B cell (primary cell): ENCODE data around the gene YIPF2. TPM values are rescaled to one million over a fixed set of nuclear protein-coding genes. Genes with fewer than 3 reads are reported as not detected.

Experiments
- ATAC-seq: fragments of 200-7000 bp; cut with Tn5 transposase; one replicate; pipeline ENCODE4 v1.10.0; 2021; ENCODE audit warnings: low read depth, mild to moderate bottlenecking, moderate number of reproducible peaks, moderate library complexity
- CTCF ChIA-PET: fragments of 350-600 bp; sonication (Branson Sonifier 250); formaldehyde crosslinking; loops from one replicate; lab custom pipeline; 2021; ENCODE audit warnings: antibody characterized with exemption, inconsistent platforms; lab: Charles Lee
- POLR2A ChIA-PET: fragments of 350-600 bp; sonication (Branson Sonifier 250); formaldehyde crosslinking; loops from one replicate; lab custom pipeline; 2021; ENCODE audit warnings: antibody characterized with exemption; lab: Charles Lee
- DNase-seq: peaks from one replicate; pipeline ENCODE4 v3.0.0; 2013
- H2AFZ ChIP-seq: 2 replicates; pipeline ENCODE4 v1.6.1; 2012; ENCODE audit warnings: mild to moderate bottlenecking, low read depth, low read length; ENCODE audit not compliant: insufficient read depth, poor library complexity, severe bottlenecking
- H3K27ac ChIP-seq, 2 donors: 1 replicate in 1 of 2; 2 replicates in 1 of 2; pipeline ENCODE4 v1.5.1; 2012 to 2013; ENCODE audit warnings: low read length in 2 of 2, mild to moderate bottlenecking in 2 of 2, moderate library complexity in 1 of 2
- H3K27me3 ChIP-seq, 4 experiments: fragments of 200-600 bp in 1 of 4; sonication (generic) in 1 of 4; replicated peaks in 1 of 4; 1 replicate in 2 of 4; 2 replicates in 2 of 4; pipeline versions ENCODE4 v1.6.1 to v1.7.0; 2013 to 2016; ENCODE audit warnings: low read length in 3 of 4, mild to moderate bottlenecking in 2 of 4, mixed read lengths in 1 of 4, moderate library complexity in 1 of 4; ENCODE audit not compliant: insufficient read depth in 4 of 4, control insufficient read depth in 3 of 4; ENCODE audit errors: control extremely low read depth in 1 of 4
- H3K36me3 ChIP-seq, 2 experiments: replicated peaks in 1 of 2; 1 replicate in 1 of 2; 2 replicates in 1 of 2; pipeline versions ENCODE4 v1.6.1 to v1.7.1; 2013; ENCODE audit warnings: low read length in 1 of 2; ENCODE audit not compliant: insufficient read depth in 2 of 2, control insufficient read depth in 1 of 2; ENCODE audit errors: control extremely low read depth in 1 of 2, extremely low read depth in 1 of 2
- H3K4me1 ChIP-seq, 2 donors: fragments of 200-600 bp in 1 of 2; sonication (generic) in 1 of 2; 1 replicate in 1 of 2; 2 replicates in 1 of 2; pipeline versions ENCODE4 v1.5.1 to v1.6.1; 2013 to 2017; ENCODE audit warnings: low read length in 2 of 2; ENCODE audit not compliant: control insufficient read depth in 2 of 2, insufficient read depth in 2 of 2
- H3K4me2 ChIP-seq: replicated peaks from 2 replicates; pipeline ENCODE3; 2012; ENCODE audit warnings: mild to moderate bottlenecking, low read depth, low read length; ENCODE audit not compliant: poor library complexity, severe bottlenecking
- H3K4me3 ChIP-seq, 5 experiments: fragments of 200-600 bp in 1 of 5; sonication (generic) in 1 of 5; 1 replicate in 3 of 5; 2 replicates in 2 of 5; pipeline versions ENCODE4 v1.5.1 to v1.7.0; 2011 to 2016; ENCODE audit warnings: low read length in 4 of 5, mild to moderate bottlenecking in 4 of 5, low read depth in 2 of 5, control low read depth in 1 of 5, moderate library complexity in 1 of 5; ENCODE audit not compliant: insufficient read depth in 1 of 5; ENCODE audit errors: control extremely low read depth in 1 of 5, extremely low read depth in 1 of 5
- H3K79me2 ChIP-seq: fragments of 200-600 bp; sonication (generic); one replicate; pipeline ENCODE4 v1.6.0; 2016; ENCODE audit warnings: low read length; ENCODE audit not compliant: control insufficient read depth, insufficient read depth
- H3K9ac ChIP-seq: fragments of 200-600 bp; sonication (generic); 2 replicates; pipeline ENCODE4 v1.6.1; 2017; ENCODE audit warnings: mild to moderate bottlenecking, low read length, moderate library complexity
- H3K9me3 ChIP-seq, 3 donors: one replicate each; pipeline versions ENCODE4 v1.6.1 to v1.7.1; 2013; ENCODE audit warnings: low read length in 2 of 3; ENCODE audit not compliant: control insufficient read depth in 2 of 3, insufficient read depth in 1 of 3; ENCODE audit errors: control extremely low read depth in 1 of 3
- H4K20me1 ChIP-seq: 2 replicates; pipeline ENCODE4 v1.6.0; 2012; ENCODE audit warnings: mild to moderate bottlenecking, low read length; ENCODE audit not compliant: insufficient read depth, control insufficient read depth, poor library complexity, severe bottlenecking
- H3K27ac Mint-ChIP-seq: one replicate; pipeline ENCODE4 v1.8.0; 2021; ENCODE audit warnings: mixed read lengths
- H3K27me3 Mint-ChIP-seq: one replicate; pipeline ENCODE4 v1.8.0; 2021; ENCODE audit warnings: mixed read lengths
- H3K4me1 Mint-ChIP-seq: one replicate; pipeline ENCODE4 v1.8.0; 2021; ENCODE audit warnings: mixed read lengths
- H3K4me3 Mint-ChIP-seq: one replicate; pipeline ENCODE4 v1.8.0; 2021; ENCODE audit warnings: mixed read lengths
- H3K9me3 Mint-ChIP-seq: one replicate; pipeline ENCODE4 v1.8.0; 2022; ENCODE audit warnings: mixed read lengths; ENCODE audit not compliant: insufficient read depth
- EZH2 ChIP-seq: IDR thresholded peaks from 2 replicates; pipeline ENCODE4 v1.6.1; 2012; ENCODE audit warnings: borderline replicate concordance, low read depth, mild to moderate bottlenecking, moderate library complexity, low read length; ENCODE audit not compliant: insufficient read depth, poor library complexity, severe bottlenecking
- WGBS: methylation state at CpG from one replicate; pipeline ENCODE4 v1.1.5; 2013; ENCODE audit warnings: missing lambda C conversion rate; ENCODE audit not compliant: insufficient coverage; 5-methylcytosine and 5-hydroxymethylcytosine counted together
- intact Hi-C: fragments of 100-400 bp; cut with micrococcal nuclease; formaldehyde crosslinking; loops from one replicate; pipeline ENCODE4 v1.10.0; 2022
- polyA plus RNA-seq: library from polyadenylated mRNA; depleted of rRNA; stranded (reverse); fragments of >200 nt; gene quantifications from 2 replicates; pipeline ENCODE4 v1.2.3, GENCODE V29; 2012
- total RNA-seq, 2 donors: library from RNA; stranded (reverse); fragments of 120-200 nt in 1 of 2; gene quantifications; 1 replicate in 1 of 2; 2 replicates in 1 of 2; pipeline versions ENCODE4 v1.2.3 to v1.2.4, GENCODE V29; 2013 to 2022
- TF ChIP-seq, protein P1 (sequence below): fragments of 200-600 bp; IDR thresholded peaks from one replicate; pipeline ENCODE4 v1.8.0; 2022; ENCODE audit warnings: antibody characterized with exemption, mild to moderate bottlenecking

YIPF2 gene
- total and polyA plus RNA-seq, 2 donors (not counting 1 experiment from before 2014, with no cell fraction given), result 19.8 to 34.8 TPM

DNA sequence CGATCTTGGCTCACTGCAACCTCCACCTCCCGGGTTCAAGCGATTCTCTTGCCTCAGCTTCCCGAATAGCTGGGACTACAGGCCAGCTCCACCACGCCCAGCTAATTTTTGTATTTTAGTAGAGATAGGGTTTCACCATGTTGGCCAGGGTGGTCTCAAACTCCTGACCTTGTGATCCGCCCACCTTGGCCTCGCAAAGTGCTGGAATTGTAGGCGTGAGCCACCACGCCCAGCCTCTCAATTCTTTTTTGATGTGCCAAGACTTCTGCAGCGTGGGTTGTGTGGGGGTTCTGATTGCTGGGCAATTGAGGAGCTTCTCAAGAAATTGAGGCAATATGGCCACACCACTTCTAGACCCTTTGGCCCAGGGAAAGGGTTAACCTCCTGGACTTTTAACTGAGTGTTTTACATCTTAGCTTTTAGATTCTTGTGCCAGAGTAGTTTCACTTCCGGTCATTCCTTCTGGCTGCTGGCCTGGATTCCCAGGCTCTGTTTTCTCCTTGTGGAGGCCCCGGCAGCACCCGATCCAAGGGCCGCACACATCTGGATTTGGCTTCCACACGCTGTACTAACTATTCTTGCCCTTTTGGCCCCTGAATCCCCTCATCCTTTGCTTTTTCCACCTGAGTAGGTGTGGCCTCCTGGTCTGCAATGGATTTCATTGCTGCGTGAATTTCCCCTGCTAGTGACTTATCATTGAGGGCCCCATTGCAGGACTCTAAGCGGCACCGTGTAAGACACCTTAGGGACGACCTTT is 47.1 kb upstream of the YIPF2 start:
- H3K36me3 ChIP-seq, result peaks cover 0 to 4% of the 10 kb centered on the region in 2 experiments
- ATAC-seq (no peak), DNase-seq (no peak)
- H3K4me2 ChIP-seq, result no peak overlapping the region
- peaks cover 91% of the 10 kb centered on the region for H3K79me2 ChIP-seq
- H4K20me1 ChIP-seq, result peaks cover 42% of the 10 kb centered on the region
- H3K27me3 Mint-ChIP-seq, result no peaks in the 10 kb centered on the region
- no peaks in the 10 kb centered on the region for H3K9me3 ChIP-seq
- no peaks in the 10 kb centered on the region for H3K9me3 Mint-ChIP-seq
- H3K4me1 Mint-ChIP-seq, result peaks cover 25% of the 10 kb centered on the region
- H3K4me1 ChIP-seq, result peaks cover 6 to 37% of the 10 kb centered on the region in 2 donors
- H3K27ac ChIP-seq, result no peak overlapping the region
- no peak overlapping the region for H3K4me3 ChIP-seq
- H2AFZ ChIP-seq, result no peak overlapping the region
- TF ChIP-seq, protein P1, sequence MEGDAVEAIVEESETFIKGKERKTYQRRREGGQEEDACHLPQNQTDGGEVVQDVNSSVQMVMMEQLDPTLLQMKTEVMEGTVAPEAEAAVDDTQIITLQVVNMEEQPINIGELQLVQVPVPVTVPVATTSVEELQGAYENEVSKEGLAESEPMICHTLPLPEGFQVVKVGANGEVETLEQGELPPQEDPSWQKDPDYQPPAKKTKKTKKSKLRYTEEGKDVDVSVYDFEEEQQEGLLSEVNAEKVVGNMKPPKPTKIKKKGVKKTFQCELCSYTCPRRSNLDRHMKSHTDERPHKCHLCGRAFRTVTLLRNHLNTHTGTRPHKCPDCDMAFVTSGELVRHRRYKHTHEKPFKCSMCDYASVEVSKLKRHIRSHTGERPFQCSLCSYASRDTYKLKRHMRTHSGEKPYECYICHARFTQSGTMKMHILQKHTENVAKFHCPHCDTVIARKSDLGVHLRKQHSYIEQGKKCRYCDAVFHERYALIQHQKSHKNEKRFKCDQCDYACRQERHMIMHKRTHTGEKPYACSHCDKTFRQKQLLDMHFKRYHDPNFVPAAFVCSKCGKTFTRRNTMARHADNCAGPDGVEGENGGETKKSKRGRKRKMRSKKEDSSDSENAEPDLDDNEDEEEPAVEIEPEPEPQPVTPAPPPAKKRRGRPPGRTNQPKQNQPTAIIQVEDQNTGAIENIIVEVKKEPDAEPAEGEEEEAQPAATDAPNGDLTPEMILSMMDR, result no peak
- TF ChIP-seq EZH2, result no peak
- intact Hi-C loops, result no loop called here
- POLR2A ChIA-PET, result interaction anchor here (0.5 kb wide), 1 partner anchor 203 kb away, joined by 6 read pairs; no protein-coding TSS in a partner anchor
- 99% methylated on average over 17 of the region's 19 CpGs for WGBS
- no peak overlapping the region for H3K9ac ChIP-seq
- no peak overlapping the region for H3K4me3 Mint-ChIP-seq
- CTCF ChIA-PET, result interaction anchor here (1.0 kb wide), 1 partner anchor 151 kb away, joined by 4 read pairs; no protein-coding TSS in a partner anchor
- no peaks in the 10 kb centered on the region for H3K27me3 ChIP-seq
- H3K27ac Mint-ChIP-seq, result no peak overlapping the region

GRCh38 chr19:10971107-10971726 is 42.8 kb upstream of the YIPF2 start:
- Histone ChIP-seq H3K79me2 (peaks cover 92% of the 10 kb centered on the region), H3K4me2 (no peak overlapping the region), H3K36me3 (no peaks in the 10 kb centered on the region), H3K4me3 (no peak overlapping the region), H2AFZ (no peak overlapping the region), H3K27ac (no peak overlapping the region), H3K9ac (no peak overlapping the region), H3K9me3 (no peaks in the 10 kb centered on the region), H3K27me3 (no peaks in the 10 kb centered on the region), H4K20me1 (peaks cover 40% of the 10 kb centered on the region), H3K4me1 (peaks cover 17 to 58% of the 10 kb centered on the region in 2 donors)
- ChIA-PET CTCF (interaction anchor here (1.2 kb wide), 1 partner anchor 34 kb away, joined by 4 read pairs; no protein-coding TSS in a partner anchor), POLR2A (no interaction called here)
- Mint-ChIP-seq H3K4me3 (no peak overlapping the region), H3K27me3 (no peaks in the 10 kb centered on the region), H3K27ac (no peak overlapping the region), H3K4me1 (peaks cover 35% of the 10 kb centered on the region), H3K9me3 (no peaks in the 10 kb centered on the region)
- no peak for TF ChIP-seq EZH2
- TF ChIP-seq, protein P1, result no peak
- 92% methylated on average over 7 of the region's 8 CpGs for WGBS
- intact Hi-C loops, result no loop called here
- ATAC-seq (no peak), DNase-seq (no peak)
